ENCODE results near the gene SLC22A23. TPM values are rescaled to one million over a fixed set of nuclear protein-coding genes. Genes with fewer than 3 reads are reported as not detected.

SLC22A23 gene
- total RNA-seq, 1 experiment from 2014 or later = 38.2 TPM

DNA sequence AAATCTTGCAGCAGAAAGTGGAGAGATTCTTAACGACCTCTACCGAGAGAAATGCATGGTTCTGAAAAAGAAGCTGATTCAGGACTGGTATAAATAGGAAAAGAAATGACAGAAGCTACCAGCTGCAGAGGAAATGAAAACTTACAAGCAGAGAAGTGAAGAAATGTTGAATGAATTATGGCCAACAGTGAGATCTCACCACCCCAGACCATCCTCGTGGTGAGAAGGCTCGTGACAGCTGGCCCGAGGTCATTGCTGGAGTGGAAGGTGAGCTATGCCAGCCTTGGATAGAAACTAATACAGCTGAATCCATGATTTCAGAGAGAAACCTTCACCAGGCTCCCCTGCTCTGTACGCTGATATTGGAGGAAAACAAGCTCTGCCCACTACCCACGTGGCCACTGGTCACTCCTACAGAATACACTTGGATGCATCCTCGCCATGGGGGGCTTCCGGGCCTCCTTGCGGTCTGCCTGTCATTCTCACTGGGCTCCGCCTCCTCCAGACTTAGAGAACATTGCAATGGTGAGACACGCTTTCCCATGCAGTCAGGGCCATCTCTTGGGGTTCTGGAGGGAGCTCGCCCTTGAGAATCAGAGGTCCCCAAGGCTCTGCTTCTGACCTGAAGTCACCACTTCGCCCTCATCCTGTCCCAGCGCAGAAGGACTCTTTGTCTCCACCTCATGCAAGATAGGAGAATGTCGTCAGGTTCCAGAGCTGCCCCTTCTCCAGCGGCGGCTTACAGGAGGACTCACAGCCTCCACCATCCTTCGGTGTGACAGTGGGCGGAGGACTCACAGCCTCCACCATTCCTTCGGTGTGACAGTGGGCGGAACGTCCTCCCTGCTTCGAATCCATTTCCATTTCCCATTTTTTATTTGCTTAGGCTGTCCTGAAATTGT lies 218.8 kb downstream of the SLC22A23 start:
- POLR2A ChIA-PET = no interaction called here
- Mint-ChIP-seq H3K4me1 (peaks cover 23% of the 10 kb centered on the region), H3K4me3 (no peak overlapping the region), H3K9me3 (no peaks in the 10 kb centered on the region; the same call in 1 of the 2 replicates), H3K27ac (no peak overlapping the region), H3K36me3 (no peaks in the 10 kb centered on the region), H3K27me3 (ENCODE audit: low read depth) (peaks cover 3% of the 10 kb centered on the region)
- TF ChIP-seq ZNF416 (CRISPR knock-in tag; IDR thresholded peaks at IDR 0.05) = no peak
- no peak for TF ChIP-seq ZBTB21 (CRISPR knock-in tag; IDR thresholded peaks at IDR 0.05; ENCODE audit: borderline replicate concordance)
- TF ChIP-seq, protein P1, sequence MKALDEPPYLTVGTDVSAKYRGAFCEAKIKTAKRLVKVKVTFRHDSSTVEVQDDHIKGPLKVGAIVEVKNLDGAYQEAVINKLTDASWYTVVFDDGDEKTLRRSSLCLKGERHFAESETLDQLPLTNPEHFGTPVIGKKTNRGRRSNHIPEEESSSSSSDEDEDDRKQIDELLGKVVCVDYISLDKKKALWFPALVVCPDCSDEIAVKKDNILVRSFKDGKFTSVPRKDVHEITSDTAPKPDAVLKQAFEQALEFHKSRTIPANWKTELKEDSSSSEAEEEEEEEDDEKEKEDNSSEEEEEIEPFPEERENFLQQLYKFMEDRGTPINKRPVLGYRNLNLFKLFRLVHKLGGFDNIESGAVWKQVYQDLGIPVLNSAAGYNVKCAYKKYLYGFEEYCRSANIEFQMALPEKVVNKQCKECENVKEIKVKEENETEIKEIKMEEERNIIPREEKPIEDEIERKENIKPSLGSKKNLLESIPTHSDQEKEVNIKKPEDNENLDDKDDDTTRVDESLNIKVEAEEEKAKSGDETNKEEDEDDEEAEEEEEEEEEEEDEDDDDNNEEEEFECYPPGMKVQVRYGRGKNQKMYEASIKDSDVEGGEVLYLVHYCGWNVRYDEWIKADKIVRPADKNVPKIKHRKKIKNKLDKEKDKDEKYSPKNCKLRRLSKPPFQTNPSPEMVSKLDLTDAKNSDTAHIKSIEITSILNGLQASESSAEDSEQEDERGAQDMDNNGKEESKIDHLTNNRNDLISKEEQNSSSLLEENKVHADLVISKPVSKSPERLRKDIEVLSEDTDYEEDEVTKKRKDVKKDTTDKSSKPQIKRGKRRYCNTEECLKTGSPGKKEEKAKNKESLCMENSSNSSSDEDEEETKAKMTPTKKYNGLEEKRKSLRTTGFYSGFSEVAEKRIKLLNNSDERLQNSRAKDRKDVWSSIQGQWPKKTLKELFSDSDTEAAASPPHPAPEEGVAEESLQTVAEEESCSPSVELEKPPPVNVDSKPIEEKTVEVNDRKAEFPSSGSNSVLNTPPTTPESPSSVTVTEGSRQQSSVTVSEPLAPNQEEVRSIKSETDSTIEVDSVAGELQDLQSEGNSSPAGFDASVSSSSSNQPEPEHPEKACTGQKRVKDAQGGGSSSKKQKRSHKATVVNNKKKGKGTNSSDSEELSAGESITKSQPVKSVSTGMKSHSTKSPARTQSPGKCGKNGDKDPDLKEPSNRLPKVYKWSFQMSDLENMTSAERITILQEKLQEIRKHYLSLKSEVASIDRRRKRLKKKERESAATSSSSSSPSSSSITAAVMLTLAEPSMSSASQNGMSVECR (CRISPR knock-in tag; IDR thresholded peaks at IDR 0.05; ENCODE audit: borderline replicate concordance) = no peak
- TF ChIP-seq, protein P2, sequence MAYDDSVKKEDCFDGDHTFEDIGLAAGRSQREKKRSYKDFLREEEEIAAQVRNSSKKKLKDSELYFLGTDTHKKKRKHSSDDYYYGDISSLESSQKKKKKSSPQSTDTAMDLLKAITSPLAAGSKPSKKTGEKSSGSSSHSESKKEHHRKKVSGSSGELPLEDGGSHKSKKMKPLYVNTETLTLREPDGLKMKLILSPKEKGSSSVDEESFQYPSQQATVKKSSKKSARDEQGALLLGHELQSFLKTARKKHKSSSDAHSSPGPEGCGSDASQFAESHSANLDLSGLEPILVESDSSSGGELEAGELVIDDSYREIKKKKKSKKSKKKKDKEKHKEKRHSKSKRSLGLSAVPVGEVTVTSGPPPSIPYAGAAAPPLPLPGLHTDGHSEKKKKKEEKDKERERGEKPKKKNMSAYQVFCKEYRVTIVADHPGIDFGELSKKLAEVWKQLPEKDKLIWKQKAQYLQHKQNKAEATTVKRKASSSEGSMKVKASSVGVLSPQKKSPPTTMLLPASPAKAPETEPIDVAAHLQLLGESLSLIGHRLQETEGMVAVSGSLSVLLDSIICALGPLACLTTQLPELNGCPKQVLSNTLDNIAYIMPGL (CRISPR knock-in tag; IDR thresholded peaks at IDR 0.05) = no peak
- TF ChIP-seq TEAD4 (CRISPR knock-in tag; IDR thresholded peaks at IDR 0.05) = no peak
- TF ChIP-seq, protein P3, sequence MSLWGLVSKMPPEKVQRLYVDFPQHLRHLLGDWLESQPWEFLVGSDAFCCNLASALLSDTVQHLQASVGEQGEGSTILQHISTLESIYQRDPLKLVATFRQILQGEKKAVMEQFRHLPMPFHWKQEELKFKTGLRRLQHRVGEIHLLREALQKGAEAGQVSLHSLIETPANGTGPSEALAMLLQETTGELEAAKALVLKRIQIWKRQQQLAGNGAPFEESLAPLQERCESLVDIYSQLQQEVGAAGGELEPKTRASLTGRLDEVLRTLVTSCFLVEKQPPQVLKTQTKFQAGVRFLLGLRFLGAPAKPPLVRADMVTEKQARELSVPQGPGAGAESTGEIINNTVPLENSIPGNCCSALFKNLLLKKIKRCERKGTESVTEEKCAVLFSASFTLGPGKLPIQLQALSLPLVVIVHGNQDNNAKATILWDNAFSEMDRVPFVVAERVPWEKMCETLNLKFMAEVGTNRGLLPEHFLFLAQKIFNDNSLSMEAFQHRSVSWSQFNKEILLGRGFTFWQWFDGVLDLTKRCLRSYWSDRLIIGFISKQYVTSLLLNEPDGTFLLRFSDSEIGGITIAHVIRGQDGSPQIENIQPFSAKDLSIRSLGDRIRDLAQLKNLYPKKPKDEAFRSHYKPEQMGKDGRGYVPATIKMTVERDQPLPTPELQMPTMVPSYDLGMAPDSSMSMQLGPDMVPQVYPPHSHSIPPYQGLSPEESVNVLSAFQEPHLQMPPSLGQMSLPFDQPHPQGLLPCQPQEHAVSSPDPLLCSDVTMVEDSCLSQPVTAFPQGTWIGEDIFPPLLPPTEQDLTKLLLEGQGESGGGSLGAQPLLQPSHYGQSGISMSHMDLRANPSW (CRISPR knock-in tag; conservative IDR thresholded peaks at IDR 0.05; ENCODE audit: low read depth) = no peak
- no peak for TF ChIP-seq FOXK1 (CRISPR knock-in tag; IDR thresholded peaks at IDR 0.05)
- TF ChIP-seq TCF7 (CRISPR knock-in tag; IDR thresholded peaks at IDR 0.05; ENCODE audit: low read depth) = no peak
- no peak for TF ChIP-seq SP1 (CRISPR knock-in tag; conservative IDR thresholded peaks at IDR 0.05)
- no peak for TF ChIP-seq TP53 (CRISPR knock-in tag; IDR thresholded peaks at IDR 0.05)
- TF ChIP-seq, protein P4, sequence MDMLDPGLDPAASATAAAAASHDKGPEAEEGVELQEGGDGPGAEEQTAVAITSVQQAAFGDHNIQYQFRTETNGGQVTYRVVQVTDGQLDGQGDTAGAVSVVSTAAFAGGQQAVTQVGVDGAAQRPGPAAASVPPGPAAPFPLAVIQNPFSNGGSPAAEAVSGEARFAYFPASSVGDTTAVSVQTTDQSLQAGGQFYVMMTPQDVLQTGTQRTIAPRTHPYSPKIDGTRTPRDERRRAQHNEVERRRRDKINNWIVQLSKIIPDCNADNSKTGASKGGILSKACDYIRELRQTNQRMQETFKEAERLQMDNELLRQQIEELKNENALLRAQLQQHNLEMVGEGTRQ (CRISPR knock-in tag; IDR thresholded peaks at IDR 0.05) = no peak
- TF ChIP-seq, protein P5, sequence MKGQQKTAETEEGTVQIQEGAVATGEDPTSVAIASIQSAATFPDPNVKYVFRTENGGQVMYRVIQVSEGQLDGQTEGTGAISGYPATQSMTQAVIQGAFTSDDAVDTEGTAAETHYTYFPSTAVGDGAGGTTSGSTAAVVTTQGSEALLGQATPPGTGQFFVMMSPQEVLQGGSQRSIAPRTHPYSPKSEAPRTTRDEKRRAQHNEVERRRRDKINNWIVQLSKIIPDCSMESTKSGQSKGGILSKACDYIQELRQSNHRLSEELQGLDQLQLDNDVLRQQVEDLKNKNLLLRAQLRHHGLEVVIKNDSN (CRISPR knock-in tag; IDR thresholded peaks at IDR 0.05) = no peak
- no peak for TF ChIP-seq ZNF121 (CRISPR knock-in tag; IDR thresholded peaks at IDR 0.05)
- no peak for TF ChIP-seq NFATC4 (CRISPR knock-in tag; IDR thresholded peaks at IDR 0.05)
- DNase-seq (ENCODE audit: low spot score) = no peak
- CTCF ChIA-PET = interaction anchor here (0.6 to 5.5 kb wide), 7 partner anchors 9 to 112 kb away, joined by 3 to 66 read pairs (median 6); partner anchors contain the start of gene PSMG4
- peak; percentile 31 for ATAC-seq
